Measurements from ENCODE around the gene PARVG. TPM values are rescaled to one million over a fixed set of nuclear protein-coding genes. Genes with fewer than 3 reads are reported as not detected.

Gene PARVG
- total RNA-seq, 1 experiment from 2014 or later, result not detected

- no peak for DNase-seq (ENCODE audit: low read depth)
Measured at GRCh38 chr22:44195189-44195871, 14.6 kb downstream of the PARVG start.

GRCh38 chr22:44196241-44196640 is 15.5 kb downstream of the PARVG start:
- DNase-seq (ENCODE audit: low read depth), result no peak

GRCh38 chr22:44196731-44197131 is 16.0 kb downstream of the PARVG start:
- no peak for DNase-seq (ENCODE audit: low read depth)

GRCh38 chr22:44197271-44197670 is 16.5 kb downstream of the PARVG start:
- DNase-seq (ENCODE audit: low read depth), result no peak

- no peak for DNase-seq (ENCODE audit: low read depth)
Measured at GRCh38 chr22:44199164-44199563, 18.4 kb downstream of the PARVG start.

GRCh38 chr22:44199866-44200265 is 19.1 kb downstream of the PARVG start:
- no peak for DNase-seq (ENCODE audit: low read depth)

GRCh38 chr22:44200451-44200850 is 19.7 kb downstream of the PARVG start:
- no peak for DNase-seq (ENCODE audit: low read depth)

DNA sequence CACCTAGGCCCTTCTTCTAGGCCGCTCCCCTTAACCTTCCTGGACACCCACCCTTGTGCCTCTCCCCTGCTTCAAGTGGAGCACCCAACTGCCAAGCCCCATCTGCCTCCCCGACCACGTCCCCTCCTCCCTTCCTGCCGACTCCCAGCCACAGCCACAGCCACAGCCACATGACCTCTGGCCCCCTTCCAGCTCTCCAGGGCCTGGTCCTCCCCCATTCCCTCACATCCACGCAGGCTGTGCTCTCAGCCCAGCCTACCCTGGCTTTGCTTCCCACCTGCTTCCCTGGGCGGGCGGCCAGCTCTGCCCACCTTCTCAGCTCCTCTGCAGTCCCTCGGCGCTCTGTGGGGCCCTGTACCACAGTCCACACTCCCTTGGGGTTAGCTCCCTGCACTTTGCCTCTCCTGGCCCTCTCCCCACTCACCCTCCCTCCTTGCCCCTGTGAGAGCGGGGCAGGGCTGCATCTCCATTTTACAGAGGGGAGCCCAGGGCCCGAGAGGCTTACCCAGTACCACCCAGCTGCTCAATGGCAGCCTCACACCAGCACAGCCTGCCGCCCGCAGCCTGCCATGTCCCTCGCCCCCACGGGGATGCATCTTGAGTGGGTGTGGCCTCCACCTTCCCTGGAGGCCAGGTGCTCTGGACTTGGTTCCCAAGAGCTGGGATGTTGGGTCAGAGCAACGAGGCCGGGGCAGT is 20.3 kb downstream of the PARVG start:
- DNase-seq (ENCODE audit: low read depth), result no peak

DNA sequence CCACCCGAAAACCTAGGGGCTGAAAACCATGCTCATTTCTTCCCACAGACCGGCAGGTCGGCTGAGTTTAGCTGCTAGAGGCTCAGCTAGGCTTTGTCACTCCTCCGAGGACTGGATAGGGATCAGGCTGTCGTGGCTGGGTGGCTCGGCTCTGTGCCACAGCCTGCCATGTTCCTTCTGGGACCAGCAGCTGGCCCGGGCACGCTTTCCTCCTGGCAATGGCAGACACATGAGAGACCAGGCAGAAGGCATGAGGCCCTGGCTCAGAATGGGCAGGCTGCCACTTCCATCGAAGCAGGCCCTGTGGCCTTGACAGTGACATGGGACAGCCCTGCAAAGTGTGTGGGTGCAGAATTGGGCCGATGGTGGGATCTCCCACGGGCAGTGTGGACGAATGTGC is 20.9 kb downstream of the PARVG start:
- no peak for DNase-seq (ENCODE audit: low read depth)

GRCh38 chr22:44202261-44202789 is 21.6 kb downstream of the PARVG start:
- peak; percentile 51 for DNase-seq (ENCODE audit: low read depth)

GRCh38 chr22:44203203-44203602 is 22.5 kb downstream of the PARVG start:
- DNase-seq (ENCODE audit: low read depth), result no peak

DNA sequence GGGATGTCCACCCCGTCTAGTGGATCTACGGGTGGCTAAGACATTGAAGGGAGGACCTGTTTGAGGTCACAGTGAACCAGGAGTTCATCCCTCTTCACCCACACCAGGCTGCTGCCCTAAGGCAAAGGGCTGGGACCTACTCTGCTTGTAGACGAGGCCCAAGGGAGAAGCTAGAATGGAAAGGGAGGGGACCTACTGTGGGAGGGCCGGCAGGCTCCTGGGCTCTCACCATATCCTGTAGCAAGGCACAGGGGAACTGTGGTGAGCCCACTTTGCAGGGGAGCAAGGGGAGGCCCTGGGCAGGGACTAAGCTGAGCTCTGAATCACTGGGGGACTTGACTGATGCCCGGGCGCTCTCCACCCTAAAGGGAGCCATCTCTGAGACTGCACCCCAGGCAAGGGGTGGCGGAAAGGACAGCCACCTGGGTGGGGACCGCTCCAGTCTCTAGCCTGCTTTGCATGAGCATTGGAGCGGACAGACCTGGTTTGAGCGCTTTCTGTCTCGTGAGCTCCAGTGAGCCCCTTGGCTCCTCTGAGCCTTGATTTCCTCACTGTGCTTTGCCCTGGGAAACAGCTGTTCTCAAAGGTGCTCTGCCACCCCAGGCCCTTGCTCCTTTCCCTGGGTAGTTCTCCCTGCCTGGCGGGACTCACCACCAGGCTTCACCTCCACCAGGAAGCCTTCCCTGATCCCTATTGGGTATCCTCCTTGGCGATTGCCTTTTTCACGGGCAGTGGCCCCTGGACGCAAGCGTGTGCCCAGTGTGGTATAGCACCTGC is 24.2 kb downstream of the PARVG start:
- no peak for DNase-seq (ENCODE audit: low read depth)

GRCh38 chr22:44205516-44206329 is 25.0 kb downstream of the PARVG start:
- no peak for DNase-seq (ENCODE audit: low read depth)

DNA sequence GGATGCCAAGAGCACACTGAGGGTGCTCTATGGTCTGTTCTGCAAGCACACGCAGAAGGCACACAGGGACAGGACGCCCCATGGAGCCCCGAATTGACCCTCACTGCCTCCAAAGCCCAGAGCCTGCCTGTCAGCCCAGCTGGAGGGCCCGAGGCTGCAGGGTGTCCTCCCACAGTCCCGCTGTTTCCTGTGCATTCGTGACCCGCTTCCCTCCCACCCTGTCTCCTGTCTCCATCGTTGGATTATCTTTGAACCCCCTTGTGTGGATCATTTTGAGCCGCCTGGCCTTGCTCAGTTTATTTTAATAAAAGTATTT is 25.6 kb downstream of the PARVG start:
- no peak for DNase-seq (ENCODE audit: low read depth)

- no peak for DNase-seq (ENCODE audit: low read depth)
Measured at GRCh38 chr22:44206696-44207095, 26.0 kb downstream of the PARVG start.

DNA sequence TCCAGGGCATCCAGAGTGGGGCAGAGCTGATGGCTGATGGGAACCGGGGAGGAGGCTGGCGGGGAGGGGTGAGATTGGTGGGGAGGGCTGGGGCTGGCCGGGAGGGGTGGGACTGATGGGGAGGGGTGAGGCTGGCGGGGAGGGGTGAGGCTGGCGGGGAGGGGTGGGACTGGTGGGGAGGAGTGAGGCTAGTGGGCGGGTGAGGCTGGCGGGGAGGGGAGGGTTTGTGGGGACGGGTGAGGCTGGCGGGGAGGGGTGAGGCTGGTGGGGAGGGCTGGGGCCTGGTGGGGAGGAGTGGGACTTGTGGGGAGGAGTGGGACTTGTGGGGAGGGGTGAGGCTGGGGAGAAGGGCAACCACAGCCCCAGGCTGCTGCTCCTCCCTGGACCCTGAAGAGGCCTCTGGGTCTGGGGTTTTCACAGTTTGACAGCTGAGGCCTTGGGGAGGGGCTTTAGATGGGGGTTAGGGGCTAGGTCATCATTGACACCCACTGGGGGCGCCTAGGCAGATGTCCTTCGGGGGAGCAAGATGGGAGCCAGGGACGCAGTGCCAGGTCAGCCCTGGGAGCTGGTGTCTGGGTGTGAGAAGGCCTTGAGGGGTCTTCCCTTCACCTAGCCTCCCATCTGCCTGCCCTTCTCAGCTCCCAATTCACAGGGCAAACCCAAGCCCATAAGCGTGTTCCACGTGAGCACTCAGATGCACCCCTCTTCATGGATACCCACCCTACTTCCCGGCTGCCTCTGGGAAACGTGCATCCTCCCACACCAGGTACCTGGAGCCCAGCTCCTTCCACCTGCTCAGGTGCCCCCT is 26.7 kb downstream of the PARVG start:
- DNase-seq (ENCODE audit: low read depth), result no peak

DNA sequence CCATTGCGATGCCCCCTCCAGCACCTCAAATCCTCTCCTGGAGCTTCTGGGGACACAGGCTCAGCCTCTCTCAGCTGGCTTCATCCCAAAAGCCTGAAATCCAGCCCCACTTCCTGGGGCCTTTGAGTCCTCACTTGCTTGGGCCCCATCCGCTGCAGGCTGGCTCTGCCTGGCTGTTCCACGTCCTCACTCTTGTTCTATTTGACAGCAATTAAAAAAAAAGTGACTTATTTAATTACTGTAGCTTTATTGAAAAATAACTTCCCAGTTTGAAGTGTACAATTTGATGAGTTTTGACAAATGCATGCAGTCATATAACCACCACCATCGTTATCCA is 27.2 kb downstream of the PARVG start:
- no peak for DNase-seq (ENCODE audit: low read depth)

DNA sequence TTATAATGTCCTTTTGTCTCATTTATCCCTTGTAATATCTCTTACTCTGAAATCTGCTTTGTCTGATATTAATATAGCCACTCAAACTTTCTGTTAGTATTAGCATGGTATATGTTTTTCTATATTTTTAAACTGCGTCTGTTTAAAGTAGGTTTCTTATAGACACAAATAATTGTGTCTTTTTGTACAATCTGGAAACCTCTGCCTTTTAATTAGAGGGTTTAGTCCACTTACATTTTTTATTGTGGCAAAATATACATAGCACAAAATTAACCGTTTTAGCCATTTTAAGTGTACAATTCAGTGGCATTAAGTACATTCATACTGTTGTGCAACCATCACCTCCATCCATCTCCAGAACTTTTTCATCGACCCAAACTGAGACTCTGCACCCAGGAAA is 28.6 kb downstream of the PARVG start:
- no peak for DNase-seq (ENCODE audit: low read depth)

DNA sequence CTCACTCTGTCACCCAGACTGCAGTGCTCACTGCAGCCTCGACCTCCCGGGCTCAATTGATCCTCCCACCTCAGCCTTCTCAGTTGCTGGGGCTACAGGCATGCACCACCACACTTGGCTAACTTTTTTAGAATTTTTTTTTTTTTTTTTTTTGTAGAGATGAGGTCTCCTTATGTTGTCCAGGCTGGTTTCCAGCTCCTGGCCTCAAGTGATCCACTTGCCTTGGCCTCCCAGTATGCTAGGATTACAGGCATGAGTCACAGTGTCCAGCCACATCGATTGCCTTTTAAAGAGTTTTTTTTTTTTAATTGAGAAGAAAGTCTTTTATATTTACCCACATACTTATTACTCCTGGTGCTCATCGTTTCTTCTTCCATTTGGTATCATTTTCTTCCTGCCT is 30.0 kb downstream of the PARVG start:
- DNase-seq (ENCODE audit: low read depth), result peak; percentile 28

DNA sequence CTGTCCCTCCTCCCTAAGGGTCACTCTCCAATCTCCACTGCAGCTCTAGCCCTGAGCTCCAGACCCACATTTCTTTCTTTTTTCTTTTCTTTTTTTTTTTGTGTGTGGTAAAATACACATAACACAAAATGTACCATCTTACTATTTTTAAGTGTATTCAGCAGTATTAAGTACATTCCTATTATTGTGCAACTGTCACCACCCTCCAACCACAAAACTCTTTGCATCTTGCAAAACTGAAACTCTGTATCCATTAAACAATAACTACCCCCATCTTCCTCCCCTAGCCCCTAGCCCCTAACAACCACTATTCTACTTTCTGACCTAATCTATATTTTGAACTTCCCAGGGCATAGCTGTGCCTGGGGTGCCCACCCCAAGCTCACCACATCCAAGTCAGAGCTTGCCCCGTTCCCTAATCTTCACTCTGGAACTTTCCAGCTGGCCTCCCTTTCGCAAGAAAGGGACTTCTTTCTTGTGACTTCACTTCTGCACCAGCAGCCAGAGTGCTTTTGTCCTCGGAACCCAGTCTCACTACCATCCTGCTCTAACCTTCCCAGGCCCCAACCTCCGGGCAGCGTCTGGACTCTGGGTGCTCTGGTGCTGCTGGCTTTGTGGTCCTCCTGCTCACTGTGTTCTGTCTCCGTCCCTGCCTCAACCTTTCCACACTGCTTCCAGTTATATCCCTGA is 30.7 kb downstream of the PARVG start:
- no peak for DNase-seq (ENCODE audit: low read depth)
